T-helper 2 cell treated with Interferon-gamma antibody and Interleukin-4, amounts not matched to agents 100 ng/mL and 5 ng/mL, for 36 hours (primary cell): ENCODE data around the gene RPS26. TPM values are rescaled to one million over a fixed set of nuclear protein-coding genes. Genes with fewer than 3 reads are reported as not detected.
"Not testable (repeated sequence)": the region's sequence is repeated elsewhere in the genome, so short reads cannot be mapped to it uniquely, and the experiment has no call there.

Experiments
- intact Hi-C: fragments of 100-400 bp; cut with micrococcal nuclease; formaldehyde crosslinking; loops from one replicate; pipeline ENCODE4 v1.15.1; 2023
- total RNA-seq: library from RNA; stranded (reverse); gene quantifications from 2 replicates; pipeline ENCODE4 v1.2.3, GENCODE V29; 2022

The RPS26 gene
- total RNA-seq, 1 donor from 2014 or later = 30.9 TPM

GRCh38 chr12:56020423-56021184, 21.1 kb upstream of the RPS26 start, which contains the start of gene IKZF4:
IKZF4 (plus strand) TSS chr12:56021043; CDS start chr12:56021494, 451 bp downstream.
- intact Hi-C loops = loop anchor here (1.0 to 2.0 kb wide), 2 partner anchors 14 to 92 kb away; no protein-coding TSS in a partner anchor

GRCh38 chr12:56021889-56022497, 19.7 kb upstream of the RPS26 start:
- intact Hi-C loops = loop anchor here (1.0 to 2.0 kb wide), 2 partner anchors 15 to 94 kb away; no protein-coding TSS in a partner anchor

GRCh38 chr12:56028511-56029165, 13.1 kb upstream of the RPS26 start:
- intact Hi-C loops = loop anchor here (1.0 kb wide), 2 partner anchors 32 to 289 kb away; no protein-coding TSS in a partner anchor

GRCh38 chr12:56029166-56029519, 12.6 kb upstream of the RPS26 start:
- intact Hi-C loops = loop anchor here (1.0 kb wide), 2 partner anchors 33 to 290 kb away; no protein-coding TSS in a partner anchor

- intact Hi-C loops = loop anchor here (1.0 kb wide), 2 partner anchors 33 to 290 kb away; no protein-coding TSS in a partner anchor
Observed at GRCh38 chr12:56029666-56030293, 11.9 kb upstream of the RPS26 start.

GRCh38 chr12:56031987-56032386, 9.7 kb upstream of the RPS26 start:
- intact Hi-C loops = no loop called here

GRCh38 chr12:56034586-56035332, 7.0 kb upstream of the RPS26 start:
- intact Hi-C loops = no loop called here

GRCh38 chr12:56037161-56037560, 4.6 kb upstream of the RPS26 start:
- intact Hi-C loops = no loop called here

GRCh38 chr12:56038022-56038655, 3.6 kb upstream of the RPS26 start:
- intact Hi-C loops = no loop called here

- intact Hi-C loops = loop anchor here (10.0 kb wide), 1 partner anchor 145 kb away; the partner anchor contains the start of gene SMARCC2
Observed at GRCh38 chr12:56040151-56040550, 1.6 kb upstream of the RPS26 start.

- intact Hi-C loops = loop anchor here (1.0 to 10.0 kb wide), 9 partner anchors 34 to 303 kb away; partner anchors contain the start of genes PA2G4, RPL41, SARNP and SMARCC2
Observed at GRCh38 chr12:56040963-56041551, 661 bp upstream of the RPS26 start.

- intact Hi-C loops = loop anchor here (10.0 kb wide), 1 partner anchor 142 kb away; the partner anchor contains the start of gene SMARCC2
Observed at GRCh38 chr12:56042430-56042813, 704 bp downstream of the RPS26 start.

GRCh38 chr12:56042843-56043242, 1.1 kb downstream of the RPS26 start:
- intact Hi-C loops = loop anchor here (10.0 kb wide), 1 partner anchor 142 kb away; the partner anchor contains the start of gene SMARCC2

GRCh38 chr12:56046027-56046780, 4.5 kb downstream of the RPS26 start:
- intact Hi-C loops = loop anchor here (2.0 to 10.0 kb wide), 2 partner anchors 139 to 179 kb away; partner anchors contain the start of genes NABP2 and SMARCC2

GRCh38 chr12:56053407-56053893, 11.7 kb downstream of the RPS26 start:
- intact Hi-C loops = no loop called here

GRCh38 chr12:56059964-56060363, 18.2 kb downstream of the RPS26 start:
- intact Hi-C loops = not testable (repeated sequence)

- intact Hi-C loops = no loop called here
Observed at GRCh38 chr12:56061982-56062381, 20.3 kb downstream of the RPS26 start.

GRCh38 chr12:56062996-56063395, 21.3 kb downstream of the RPS26 start:
- intact Hi-C loops = no loop called here
